ENCODE results near the gene P2RX2.

- TF ChIP-seq CTCF (IDR thresholded peaks at IDR 0.05; ENCODE audit: insufficient read depth, low read depth, low read length) (no peak), EZH2 (IDR thresholded peaks at IDR 0.05; ENCODE audit: insufficient read depth, low read length) (no peak)
Observed at GRCh38 chr12:132578118-132578517, 40.5 kb upstream of the P2RX2 start.

Data from astrocyte (in vitro differentiated cells and primary cell).